ENCODE results near the gene HS6ST2. TPM values are rescaled to one million over a fixed set of nuclear protein-coding genes. Genes with fewer than 3 reads are reported as not detected.

The HS6ST2 gene
- total and polyA plus RNA-seq, 9 of the 15 experiments (the other 6 are each of a cell fraction or from before 2014, with no cell fraction given): not detected

- TF ChIP-seq ZNF609 (CRISPR knock-in tag; IDR thresholded peaks at IDR 0.05; ENCODE audit: borderline replicate concordance): no peak
- TF ChIP-seq, protein P1, sequence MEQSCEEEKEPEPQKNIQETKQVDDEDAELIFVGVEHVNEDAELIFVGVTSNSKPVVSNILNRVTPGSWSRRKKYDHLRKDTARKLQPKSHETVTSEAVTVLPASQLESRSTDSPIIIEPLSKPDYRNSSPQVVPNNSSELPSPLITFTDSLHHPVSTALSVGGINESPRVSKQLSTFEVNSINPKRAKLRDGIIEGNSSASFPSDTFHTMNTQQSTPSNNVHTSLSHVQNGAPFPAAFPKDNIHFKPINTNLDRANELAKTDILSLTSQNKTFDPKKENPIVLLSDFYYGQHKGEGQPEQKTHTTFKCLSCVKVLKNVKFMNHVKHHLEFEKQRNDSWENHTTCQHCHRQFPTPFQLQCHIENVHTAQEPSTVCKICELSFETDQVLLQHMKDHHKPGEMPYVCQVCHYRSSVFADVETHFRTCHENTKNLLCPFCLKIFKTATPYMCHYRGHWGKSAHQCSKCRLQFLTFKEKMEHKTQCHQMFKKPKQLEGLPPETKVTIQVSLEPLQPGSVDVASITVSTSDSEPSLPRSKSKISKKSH (CRISPR knock-in tag; IDR thresholded peaks at IDR 0.05): no peak
- no peak for TF ChIP-seq MECOM (CRISPR knock-in tag; IDR thresholded peaks at IDR 0.05)
- TF ChIP-seq DMBX1 (CRISPR knock-in tag; IDR thresholded peaks at IDR 0.05; ENCODE audit: borderline replicate concordance): no peak
- no peak for TF ChIP-seq POLR2A (conservative IDR thresholded peaks at IDR 0.05)
- no peak for TF ChIP-seq ZBTB8A (IDR thresholded peaks at IDR 0.05; ENCODE audit: partially characterized antibody)
- TF ChIP-seq HNRNPLL (IDR thresholded peaks at IDR 0.05; ENCODE audit: low read depth, low read length, poor library complexity, severe bottlenecking): no peak
- no peak for TF ChIP-seq ZEB2 (IDR thresholded peaks at IDR 0.05)
Observed at GRCh38 chrX:132710656-132711155, 247.7 kb downstream of the HS6ST2 start (continued).

All from K562 (cell line).